ENCODE data around the gene PLEKHF1. TPM values are rescaled to one million over a fixed set of nuclear protein-coding genes. Genes with fewer than 3 reads are reported as not detected.

The PLEKHF1 gene
- total and polyA plus RNA-seq, 2 of the 8 experiments (the other 6 are each of a cell fraction or from before 2014, with no cell fraction given), result 11.1 to 18.4 TPM

DNA sequence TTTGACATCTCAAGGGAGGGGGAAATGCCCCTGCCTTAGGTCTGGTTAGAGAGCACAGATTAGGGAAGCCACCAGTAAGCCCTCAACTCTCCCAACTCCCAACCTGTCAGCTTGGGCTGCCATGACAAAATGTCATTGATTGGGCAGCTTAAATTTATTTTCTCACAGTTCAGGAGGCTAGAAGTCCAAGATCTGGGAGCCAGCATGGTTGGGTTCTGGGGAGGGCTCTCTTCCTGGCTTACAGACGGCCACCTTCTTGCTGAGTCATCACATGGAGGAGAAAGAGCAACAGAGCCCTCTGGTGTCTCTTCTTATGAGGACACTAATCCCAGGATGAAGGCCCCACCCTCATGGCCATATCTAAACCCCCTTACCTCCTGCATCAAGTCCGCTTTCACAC lies 25.6 kb downstream of the PLEKHF1 start (continued):
- no peak for TF ChIP-seq PHF8 (conservative IDR thresholded peaks at IDR 0.05; ENCODE audit: low read depth, low read length)
- no peak for TF ChIP-seq CEBPB (IDR thresholded peaks at IDR 0.05; ENCODE audit: low read depth, low read length)
- TF ChIP-seq GTF2F1 (IDR thresholded peaks at IDR 0.05; ENCODE audit: borderline replicate concordance, low read depth, low read length), result no peak
- TF ChIP-seq ASH2L (IDR thresholded peaks at IDR 0.05; ENCODE audit: low read length), result no peak
- TF ChIP-seq CREB1 (IDR thresholded peaks at IDR 0.05), result no peak
- TF ChIP-seq KDM4A (IDR thresholded peaks at IDR 0.05; ENCODE audit: low read depth, low read length, severe bottlenecking), result no peak
- TF ChIP-seq, protein P1, sequence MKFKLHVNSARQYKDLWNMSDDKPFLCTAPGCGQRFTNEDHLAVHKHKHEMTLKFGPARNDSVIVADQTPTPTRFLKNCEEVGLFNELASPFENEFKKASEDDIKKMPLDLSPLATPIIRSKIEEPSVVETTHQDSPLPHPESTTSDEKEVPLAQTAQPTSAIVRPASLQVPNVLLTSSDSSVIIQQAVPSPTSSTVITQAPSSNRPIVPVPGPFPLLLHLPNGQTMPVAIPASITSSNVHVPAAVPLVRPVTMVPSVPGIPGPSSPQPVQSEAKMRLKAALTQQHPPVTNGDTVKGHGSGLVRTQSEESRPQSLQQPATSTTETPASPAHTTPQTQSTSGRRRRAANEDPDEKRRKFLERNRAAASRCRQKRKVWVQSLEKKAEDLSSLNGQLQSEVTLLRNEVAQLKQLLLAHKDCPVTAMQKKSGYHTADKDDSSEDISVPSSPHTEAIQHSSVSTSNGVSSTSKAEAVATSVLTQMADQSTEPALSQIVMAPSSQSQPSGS (IDR thresholded peaks at IDR 0.05; ENCODE audit: low read length), result no peak
- TF ChIP-seq RFX5 (IDR thresholded peaks at IDR 0.05; ENCODE audit: borderline replicate concordance, low read depth, low read length), result no peak
- TF ChIP-seq SP2 (IDR thresholded peaks at IDR 0.05; ENCODE audit: low read length), result no peak
- TF ChIP-seq NANOG (IDR thresholded peaks at IDR 0.05; ENCODE audit: insufficient read depth, low read depth, low read length, poor library complexity, severe bottlenecking), result no peak
- TF ChIP-seq GABPA (IDR thresholded peaks at IDR 0.05; ENCODE audit: borderline replicate concordance, insufficient read depth, low read length), result no peak
- TF ChIP-seq NRF1 (IDR thresholded peaks at IDR 0.05; ENCODE audit: low read depth, low read length), result no peak
- no peak for TF ChIP-seq SAP30 (IDR thresholded peaks at IDR 0.05; ENCODE audit: insufficient read depth, insufficient replicate concordance, low read length)
- TF ChIP-seq SUZ12 (IDR thresholded peaks at IDR 0.05; ENCODE audit: low read length), result no peak
- peak; percentile 21 to 77 (median 66) for TF ChIP-seq CTCF (IDR thresholded peaks at IDR 0.05; ENCODE audit: control extremely low read depth in 1 of 3, insufficient read depth in 1 of 3, low read depth in 1 of 3, low read length in 3 of 3)
- no peak for TF ChIP-seq BRCA1 (IDR thresholded peaks at IDR 0.05; ENCODE audit: low read depth, low read length)
- TF ChIP-seq TAF1 (IDR thresholded peaks at IDR 0.05; ENCODE audit: low read depth, low read length), result no peak
- peak; percentile 99 for TF ChIP-seq MAFK (IDR thresholded peaks at IDR 0.05; ENCODE audit: low read depth, low read length)

Data from H1 (cell line).